GM18907 (cell line): ENCODE results near the gene TPX2.

Experiments
- ATAC-seq: cut with Tn5 transposase; IDR thresholded peaks from one replicate; pipeline ENCODE4 v1.9.1; 2021; ENCODE audit warnings: mild to moderate bottlenecking, moderate library complexity; ENCODE audit not compliant: unreplicated experiment

The TPX2 gene

DNA sequence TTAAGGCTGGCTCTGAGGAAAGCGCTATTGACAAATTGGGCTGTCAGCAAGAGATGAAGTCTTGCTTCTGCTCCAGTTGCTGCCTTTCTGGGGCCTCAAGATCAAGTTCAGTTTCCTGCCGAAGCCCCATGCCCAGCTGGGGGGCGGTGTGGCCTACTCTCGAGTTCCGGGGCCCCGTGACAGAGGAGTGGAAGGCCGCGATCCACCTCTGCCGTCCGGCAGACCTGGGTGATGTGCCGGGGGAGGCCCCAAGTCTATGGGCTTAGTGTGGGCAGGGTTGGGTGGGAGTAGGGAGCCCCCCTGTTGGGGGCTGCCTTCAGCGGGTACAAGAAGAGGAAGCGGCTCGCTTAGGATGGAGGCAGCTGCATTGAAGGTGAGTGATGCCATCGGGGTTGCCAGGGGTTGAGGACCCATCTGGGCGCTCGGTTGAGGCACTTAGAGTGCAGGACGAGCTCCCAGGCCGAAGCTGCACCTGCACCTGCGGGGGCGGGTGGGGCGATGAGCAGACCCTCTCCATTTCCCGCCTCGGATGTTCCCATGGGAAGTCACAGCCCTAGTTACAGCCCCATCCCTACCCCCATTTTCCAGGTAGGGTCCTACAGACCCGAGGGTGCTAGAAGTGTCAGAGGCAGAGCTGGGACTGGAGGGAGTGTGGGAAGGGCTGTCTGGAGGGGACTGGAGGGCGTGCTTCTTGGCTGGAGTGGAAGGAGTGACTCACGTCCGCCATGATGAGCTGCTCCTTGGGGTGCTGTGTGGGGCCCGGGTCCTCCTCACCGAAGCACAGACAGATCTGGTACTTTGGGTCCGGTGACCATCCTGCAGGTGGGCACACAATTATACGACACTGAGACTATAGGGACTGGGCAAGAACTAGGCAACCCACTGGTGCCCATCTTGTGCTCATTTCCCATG, 109.3 kb downstream of the TPX2 start:
- ATAC-seq: no peak

DNA sequence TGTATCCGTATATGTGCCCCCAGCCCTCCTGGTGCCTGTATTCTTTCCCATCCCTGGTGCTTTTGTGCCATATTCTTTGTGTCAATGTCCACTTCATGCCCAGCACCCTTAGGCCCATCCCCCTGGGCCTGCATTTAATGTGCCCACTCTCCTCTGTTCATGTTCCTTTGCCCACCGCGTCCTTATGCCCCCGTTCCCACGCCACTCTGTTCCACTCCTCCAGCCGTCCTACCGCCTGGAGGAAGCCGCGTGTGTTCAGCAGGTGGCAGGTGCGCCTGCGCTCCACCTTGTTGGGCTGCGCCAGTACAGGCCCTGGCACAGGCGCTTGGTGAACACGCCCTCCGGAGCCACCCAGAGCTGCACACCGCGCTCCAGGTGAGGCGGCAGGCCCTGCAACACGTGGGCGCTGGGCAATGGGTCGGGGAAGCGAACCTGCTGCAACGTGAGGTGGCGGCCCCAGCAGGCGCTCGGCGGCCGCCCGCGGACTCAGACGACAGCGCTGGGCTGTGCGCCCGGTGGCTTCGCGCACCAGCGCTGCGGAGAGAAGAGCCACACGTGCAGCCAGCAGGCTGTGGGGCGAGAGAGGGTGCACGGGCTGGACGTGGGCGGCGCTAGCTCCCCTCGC, 110.3 kb downstream of the TPX2 start:
- ATAC-seq: no peak
